Activated naive CD4-positive, alpha-beta T cell treated with anti-CD3 and anti-CD28 coated beads, Interleukin-2, amount 50 U/mL, for 72 hours (primary cell): ENCODE measurements around the gene PARP11. TPM values are rescaled to one million over a fixed set of nuclear protein-coding genes. Genes with fewer than 3 reads are reported as not detected.
"Not testable (repeated sequence)": the region's sequence is repeated elsewhere in the genome, so short reads cannot be mapped to it uniquely, and the experiment has no call there.

ENCODE experiments used
- ATAC-seq, 2 donors: fragments of 150-1000 bp; cut with Tn5 transposase; 2 replicates each; pipeline ENCODE4 v1.10.0; 2021; ENCODE audit warnings: mild to moderate bottlenecking in 2 of 2, moderate library complexity in 2 of 2
- DNase-seq, 2 donors: peaks; one replicate each; pipeline ENCODE4 v3.0.0; 2021 to 2022; ENCODE audit warnings: low spot score in 2 of 2
- H3K27ac Mint-ChIP-seq, 2 donors: one replicate each; pipeline ENCODE4 v1.8.0; 2022; ENCODE audit warnings: mild to moderate bottlenecking in 2 of 2, mixed read lengths in 2 of 2
- H3K36me3 Mint-ChIP-seq, 2 donors: one replicate each; pipeline ENCODE4 v1.8.0; 2022; ENCODE audit warnings: mixed read lengths in 2 of 2
- H3K9me3 Mint-ChIP-seq, 2 donors: one replicate each; pipeline ENCODE4 v1.8.0; 2022; ENCODE audit warnings: mixed read lengths in 2 of 2
- total RNA-seq, 2 donors: library from RNA; stranded (reverse); gene quantifications; one replicate each; pipeline ENCODE4 v1.2.3, GENCODE V29; 2022

Gene PARP11
- total RNA-seq, 2 donors from 2014 or later: 25.2 to 30.2 TPM

DNA sequence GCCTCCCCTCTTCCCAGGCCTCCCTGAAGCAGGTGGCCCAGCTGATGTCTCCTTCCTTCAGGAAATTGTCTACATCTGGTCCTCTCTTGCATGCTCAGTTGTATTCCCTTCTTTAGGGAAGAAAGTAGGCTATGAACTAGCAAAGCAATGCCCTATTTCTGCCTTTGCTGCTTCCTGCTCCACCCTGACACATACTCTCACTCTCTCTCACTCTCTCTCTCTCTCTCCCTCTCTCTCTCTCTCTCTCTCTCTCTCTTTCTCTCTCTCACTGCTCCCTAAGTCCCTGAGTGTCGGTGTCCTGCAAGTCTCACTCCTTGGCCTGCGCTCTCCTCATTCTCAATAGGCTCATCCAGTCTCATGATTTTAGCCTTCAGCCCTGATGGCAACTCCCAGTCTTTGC lies 19.4 kb upstream of the PARP11 start:
- Mint-ChIP-seq H3K9me3 (no peaks in the 10 kb centered on the region), H3K27ac (no peak overlapping the region), H3K36me3 (no peaks in the 10 kb centered on the region)
- DNase-seq: no peak
- ATAC-seq: peak in 1 of 2 donors; percentile 14

DNA sequence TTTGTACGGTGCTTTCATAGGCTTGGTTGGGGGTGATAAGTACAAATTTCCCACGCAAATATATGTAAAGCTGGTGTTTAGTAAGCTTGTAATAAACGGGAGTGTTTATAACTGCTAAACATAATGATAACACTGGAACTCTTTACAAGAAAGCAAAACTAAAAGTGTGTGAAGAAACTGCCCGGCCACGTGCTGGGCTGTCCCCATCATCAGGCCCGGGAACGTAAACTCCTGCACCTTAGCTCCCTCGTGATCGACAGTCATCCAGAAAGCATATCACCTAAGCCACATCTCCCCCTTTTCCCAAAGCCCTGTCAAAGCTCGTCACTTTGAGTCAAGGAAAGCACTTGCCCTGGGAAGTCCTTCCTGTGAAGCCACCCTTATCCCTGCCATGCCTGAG lies 18.0 kb upstream of the PARP11 start:
- DNase-seq (no peak), ATAC-seq (no peak)
- Mint-ChIP-seq H3K27ac (no peak overlapping the region), H3K36me3 (no peaks in the 10 kb centered on the region), H3K9me3 (no peaks in the 10 kb centered on the region)

DNA sequence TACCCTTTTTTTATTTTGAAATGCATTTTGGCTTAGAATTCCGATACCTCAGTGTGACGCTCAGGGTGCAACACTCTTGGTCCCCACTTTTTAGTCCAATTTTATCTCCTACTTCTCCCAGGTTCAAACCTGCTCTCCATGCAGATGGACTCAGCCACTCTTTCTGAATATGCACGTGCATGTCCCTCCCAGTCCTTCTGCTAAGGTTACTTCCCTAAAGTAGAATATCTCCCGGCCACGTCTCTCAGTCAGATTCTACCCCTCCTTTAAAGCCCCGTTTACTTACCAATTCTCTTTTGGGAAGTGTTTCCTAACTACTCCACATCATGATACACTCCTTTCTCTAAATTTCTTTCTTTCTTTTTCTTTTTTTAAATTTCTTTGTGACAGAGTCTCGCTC lies 15.5 kb upstream of the PARP11 start:
- DNase-seq: no peak
- Mint-ChIP-seq H3K27ac (no peak overlapping the region), H3K9me3 (no peaks in the 10 kb centered on the region), H3K36me3 (no peaks in the 10 kb centered on the region)
- no peak for ATAC-seq

DNA sequence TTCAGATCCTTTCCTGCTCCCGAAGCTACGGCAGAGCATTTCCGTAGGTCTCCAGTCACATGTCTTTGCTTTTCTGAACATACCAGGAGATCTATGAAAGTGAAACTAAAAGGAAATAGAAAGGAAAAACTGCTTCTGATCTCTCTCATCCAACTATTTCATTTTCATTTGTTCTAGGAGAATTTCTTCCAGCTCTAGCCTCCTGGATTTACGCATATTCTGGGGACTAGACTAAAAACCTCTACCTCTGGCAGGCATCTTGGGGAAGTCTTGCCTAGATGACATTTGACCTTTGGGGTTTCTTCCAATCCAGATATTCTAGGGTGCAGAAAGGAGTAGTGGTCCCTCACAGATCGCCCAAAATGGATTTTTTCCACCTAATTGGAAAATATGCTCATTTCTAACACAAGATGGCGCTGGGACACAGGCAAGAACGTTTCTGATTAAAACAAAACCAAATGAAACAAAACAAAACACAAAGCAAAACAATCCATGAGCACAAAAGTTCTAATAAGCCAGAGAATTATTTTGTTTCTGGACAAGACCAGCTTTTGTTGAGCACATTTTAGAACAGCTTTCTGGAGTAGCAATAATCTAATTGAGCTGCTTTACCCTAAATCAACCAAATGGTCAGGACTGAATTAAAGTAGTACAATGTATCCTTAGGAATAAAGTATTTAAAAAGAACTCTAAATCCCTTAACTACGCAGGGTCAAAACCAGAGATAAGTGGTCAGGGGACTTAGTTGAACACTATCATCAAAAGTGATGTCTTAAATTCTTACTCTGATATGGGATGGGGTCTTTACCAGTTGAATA lies 12.3 kb upstream of the PARP11 start:
- Mint-ChIP-seq H3K36me3 (no peaks in the 10 kb centered on the region), H3K9me3 (no peaks in the 10 kb centered on the region), H3K27ac (peak overlapping the region in 1 of 2 donors; percentile 48)
- DNase-seq (peak in 1 of 2 donors; percentile 30), ATAC-seq (no peak)

DNA sequence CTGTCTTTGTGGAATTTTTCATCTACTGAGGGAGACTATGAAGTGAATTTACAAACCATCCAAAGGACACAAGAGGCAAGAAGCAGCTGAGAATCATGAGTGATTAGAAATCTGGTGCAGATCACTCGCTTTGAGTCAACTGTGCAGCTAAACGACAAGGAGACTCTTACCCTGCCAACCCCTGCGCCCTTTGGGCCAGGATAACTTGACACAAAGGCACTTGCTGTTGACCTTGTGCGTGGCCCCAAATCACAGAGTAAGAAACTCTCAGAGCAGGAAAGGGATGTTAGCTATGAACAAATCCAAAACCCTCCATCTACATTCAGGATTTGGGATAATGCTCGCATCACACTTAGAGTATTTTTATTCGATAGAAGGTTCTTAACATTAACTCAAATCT lies 11.5 kb upstream of the PARP11 start:
- no peak for DNase-seq
- ATAC-seq: no peak
- Mint-ChIP-seq H3K9me3 (no peaks in the 10 kb centered on the region), H3K27ac (no peak overlapping the region), H3K36me3 (no peaks in the 10 kb centered on the region)

DNA sequence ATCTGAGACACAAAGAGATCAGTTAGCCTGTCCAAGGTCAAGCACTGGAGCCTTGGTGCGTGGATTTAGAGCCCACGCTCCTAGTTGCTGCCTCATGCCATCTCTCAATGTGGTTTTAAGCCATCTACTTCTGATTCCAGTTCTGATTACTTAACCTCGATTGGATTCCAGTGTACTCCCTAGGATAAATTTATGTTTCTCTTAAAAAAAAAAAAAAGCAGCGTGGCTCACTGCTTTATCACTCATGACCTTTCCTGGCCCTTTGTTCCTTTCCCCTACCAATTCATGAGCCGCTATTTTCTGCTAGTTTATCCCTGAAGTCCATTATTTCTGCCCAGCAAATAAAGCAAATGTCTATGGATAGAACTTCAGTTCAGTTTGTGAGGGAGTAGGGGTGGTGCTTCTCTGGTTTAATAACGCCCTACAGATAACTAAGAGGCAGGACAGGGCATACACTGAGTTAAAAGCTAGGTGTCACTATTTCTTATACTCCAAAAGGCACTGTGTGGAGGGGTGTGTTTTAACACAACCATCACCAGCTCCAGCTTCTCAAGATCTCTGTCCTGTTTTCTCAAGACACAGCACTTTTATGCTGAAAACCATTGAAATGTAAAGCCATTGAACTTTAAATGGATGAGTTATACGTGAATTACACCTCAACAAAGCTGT lies 9.8 kb upstream of the PARP11 start:
- Mint-ChIP-seq H3K9me3 (peaks cover 0 to 3% of the 10 kb centered on the region in 2 donors), H3K27ac (no peak overlapping the region), H3K36me3 (peaks cover 0 to 6% of the 10 kb centered on the region in 2 donors)
- peak; percentile 73 to 80 for ATAC-seq
- DNase-seq: no peak

DNA sequence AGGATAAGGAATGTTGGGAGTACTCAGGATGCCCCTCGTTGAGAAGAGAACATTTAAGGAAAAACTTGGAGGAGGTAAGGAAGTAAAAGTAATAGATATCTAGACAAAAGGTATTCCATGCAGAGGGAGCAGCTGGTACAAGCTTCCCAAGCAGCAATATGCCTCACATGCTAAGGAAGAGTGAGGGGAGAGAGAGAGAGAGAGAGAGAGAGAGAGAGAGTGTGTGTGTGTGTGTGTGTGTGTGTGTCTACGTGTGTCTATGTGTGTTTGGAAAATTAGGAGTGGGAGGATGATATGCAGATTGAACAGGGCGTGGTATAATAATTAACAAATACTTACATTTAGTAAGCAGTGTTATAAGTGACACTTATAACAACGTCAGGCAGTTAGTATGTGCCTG lies 9.2 kb upstream of the PARP11 start:
- no peak overlapping the region for H3K27ac Mint-ChIP-seq
- DNase-seq (no peak), ATAC-seq (no peak)
- peaks cover 0 to 6% of the 10 kb centered on the region in 2 donors for H3K36me3 Mint-ChIP-seq
- peaks cover 0 to 8% of the 10 kb centered on the region in 2 donors for H3K9me3 Mint-ChIP-seq

DNA sequence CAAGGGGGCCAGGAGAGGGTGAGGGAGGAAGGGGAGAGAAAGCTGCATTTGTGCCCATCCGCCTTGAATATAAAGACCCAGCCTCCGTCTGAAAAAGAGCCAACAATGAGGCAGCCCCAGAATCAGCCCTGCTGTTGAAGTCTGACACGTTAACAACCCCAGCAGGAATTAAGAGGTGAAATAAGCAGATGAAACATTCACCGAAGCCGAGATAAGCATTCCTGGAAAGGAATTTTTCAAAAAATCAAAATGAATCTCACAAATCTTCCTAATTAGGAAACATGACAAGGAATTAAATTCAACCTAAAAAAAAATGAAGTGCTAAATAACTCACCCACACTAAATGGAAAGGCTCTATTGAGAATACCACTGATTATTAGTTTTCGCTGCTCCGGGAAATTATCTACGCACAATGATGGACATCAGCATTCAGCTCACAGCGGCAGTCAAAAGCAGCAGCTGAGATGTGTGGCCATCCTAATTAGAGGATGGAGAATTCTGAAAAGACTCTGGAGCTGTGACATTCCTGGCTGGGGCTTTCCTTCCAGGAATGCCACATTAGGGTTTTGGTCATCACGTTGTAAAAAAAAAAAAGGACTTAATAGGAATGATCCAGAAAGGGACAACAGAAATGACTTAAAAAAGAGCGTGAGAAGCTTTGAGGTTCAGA lies 8.2 kb upstream of the PARP11 start:
- no peak overlapping the region for H3K27ac Mint-ChIP-seq
- DNase-seq (no peak), ATAC-seq (no peak)

DNA sequence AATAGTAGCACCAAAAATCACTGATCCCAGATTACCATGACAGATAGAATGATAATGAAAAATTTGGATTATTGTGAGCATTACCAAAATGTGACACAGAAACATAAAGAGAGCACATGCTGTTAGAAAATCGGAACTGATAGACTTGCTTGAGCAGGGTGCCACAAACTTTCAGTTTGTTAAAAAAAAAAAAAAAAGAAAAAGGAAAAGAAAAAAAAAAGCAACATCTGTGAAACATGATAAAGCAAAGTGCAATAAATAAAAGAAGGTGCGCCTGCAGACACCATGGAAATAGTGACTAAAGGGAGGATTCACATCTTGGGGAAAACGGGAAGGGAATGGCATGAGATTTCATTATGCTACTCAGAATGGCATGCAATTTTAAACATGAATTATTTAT lies 6.6 kb upstream of the PARP11 start:
- no peak for ATAC-seq

More for the DNA sequence above, 8.2 kb upstream of the PARP11 start:
- H3K36me3 Mint-ChIP-seq: peaks cover 0 to 6% of the 10 kb centered on the region in 2 donors
- peaks cover 0 to 8% of the 10 kb centered on the region in 2 donors for H3K9me3 Mint-ChIP-seq

DNA sequence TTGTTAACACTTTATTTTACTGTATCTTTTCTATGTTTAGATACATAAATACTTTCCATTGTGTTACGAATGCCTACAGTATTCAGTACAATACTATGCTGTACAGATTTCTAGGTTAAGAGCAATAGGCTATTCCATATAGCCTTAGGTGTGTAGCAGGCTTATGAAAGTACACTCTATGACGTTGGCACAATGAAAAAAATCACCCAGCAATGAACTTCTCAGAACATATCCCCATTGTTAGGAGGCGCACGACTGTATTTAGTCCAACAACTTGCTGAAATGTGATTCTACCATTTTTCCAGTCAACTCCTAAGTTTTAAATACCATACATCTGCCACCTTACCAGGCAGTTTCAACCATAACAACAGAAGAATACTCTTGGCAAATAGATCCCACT lies 1.8 kb downstream of the PARP11 start:
- peaks cover 10 to 38% of the 10 kb centered on the region in 2 donors for H3K36me3 Mint-ChIP-seq
- ATAC-seq (no peak), DNase-seq (no peak)
- H3K9me3 Mint-ChIP-seq: peaks cover 4 to 18% of the 10 kb centered on the region in 2 donors
- H3K27ac Mint-ChIP-seq: peak overlapping the region; percentile 95 to 99

More for the DNA sequence above, 6.6 kb upstream of the PARP11 start:
- H3K36me3 Mint-ChIP-seq: peaks cover 0 to 6% of the 10 kb centered on the region in 2 donors
- DNase-seq: no peak
- H3K27ac Mint-ChIP-seq: peak overlapping the region in 1 of 2 donors; percentile 18
- H3K9me3 Mint-ChIP-seq: peaks cover 0 to 8% of the 10 kb centered on the region in 2 donors

DNA sequence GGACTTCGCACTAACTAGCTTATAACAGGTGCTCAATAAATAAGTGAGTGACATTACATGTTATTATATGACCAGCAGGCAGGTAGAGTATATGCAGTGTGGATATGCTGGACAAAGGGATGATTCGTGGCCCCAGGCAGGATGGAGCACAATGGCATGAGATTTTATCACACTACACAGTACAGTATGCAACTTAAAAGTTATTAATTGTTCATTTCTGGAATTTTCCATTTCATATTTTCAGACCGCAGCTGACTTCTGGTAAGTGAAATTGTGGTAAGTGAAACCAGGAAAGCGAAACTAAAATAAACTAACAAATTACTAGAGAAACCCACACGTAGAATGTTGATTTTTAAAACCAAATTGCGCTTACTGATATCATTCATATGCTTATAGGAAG lies 3.3 kb downstream of the PARP11 start:
- H3K36me3 Mint-ChIP-seq: peaks cover 18 to 53% of the 10 kb centered on the region in 2 donors
- H3K9me3 Mint-ChIP-seq: peaks cover 11 to 30% of the 10 kb centered on the region in 2 donors
- DNase-seq (no peak), ATAC-seq (peak; percentile 23 to 27)
- H3K27ac Mint-ChIP-seq: peak overlapping the region; percentile 88 to 95

DNA sequence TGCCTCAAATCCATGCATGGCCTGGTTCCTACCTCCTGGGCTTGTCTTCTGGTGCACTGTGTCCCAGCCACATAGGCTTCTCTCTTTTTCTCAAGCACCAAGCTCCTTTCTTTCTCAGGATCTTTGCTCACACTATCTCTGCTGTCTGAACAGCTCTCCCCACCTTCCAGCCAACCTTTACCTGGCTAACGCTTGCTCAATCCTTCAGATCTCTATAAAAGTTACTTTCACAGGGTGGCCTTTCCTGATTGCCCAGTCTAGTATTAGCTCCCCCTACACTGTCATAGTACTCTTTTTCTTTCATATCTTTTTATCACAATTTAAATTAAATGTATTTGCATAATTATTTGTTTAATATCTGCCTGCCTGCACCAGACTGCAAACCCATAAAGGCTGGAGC lies 3.8 kb downstream of the PARP11 start:
- peaks cover 11 to 33% of the 10 kb centered on the region in 2 donors for H3K9me3 Mint-ChIP-seq
- peaks cover 18 to 57% of the 10 kb centered on the region in 2 donors for H3K36me3 Mint-ChIP-seq
- ATAC-seq (no peak), DNase-seq (no peak)
- peak overlapping the region; percentile 88 to 95 for H3K27ac Mint-ChIP-seq

DNA sequence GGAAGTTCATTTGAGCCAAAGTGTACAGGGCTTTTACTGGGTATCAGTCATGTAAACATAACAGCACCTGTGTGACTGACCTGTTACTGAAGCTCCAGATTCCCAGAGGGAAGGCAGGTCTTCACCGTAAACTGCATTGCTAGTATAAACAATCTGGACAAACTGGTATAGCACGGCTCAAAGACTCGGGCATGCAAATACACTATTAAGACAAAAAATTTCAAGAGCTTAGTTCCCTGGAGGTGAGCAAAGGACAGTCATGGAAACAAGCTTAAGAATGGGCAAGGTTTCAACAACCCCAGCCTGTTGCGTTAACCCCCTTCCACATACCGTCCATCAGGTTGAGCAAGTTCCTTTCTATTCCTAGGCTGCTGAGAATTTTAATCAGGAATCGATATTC lies 9.4 kb downstream of the PARP11 start:
- no peak for ATAC-seq
- H3K27ac Mint-ChIP-seq: no peak overlapping the region
- peaks cover 15 to 45% of the 10 kb centered on the region in 2 donors for H3K36me3 Mint-ChIP-seq

DNA sequence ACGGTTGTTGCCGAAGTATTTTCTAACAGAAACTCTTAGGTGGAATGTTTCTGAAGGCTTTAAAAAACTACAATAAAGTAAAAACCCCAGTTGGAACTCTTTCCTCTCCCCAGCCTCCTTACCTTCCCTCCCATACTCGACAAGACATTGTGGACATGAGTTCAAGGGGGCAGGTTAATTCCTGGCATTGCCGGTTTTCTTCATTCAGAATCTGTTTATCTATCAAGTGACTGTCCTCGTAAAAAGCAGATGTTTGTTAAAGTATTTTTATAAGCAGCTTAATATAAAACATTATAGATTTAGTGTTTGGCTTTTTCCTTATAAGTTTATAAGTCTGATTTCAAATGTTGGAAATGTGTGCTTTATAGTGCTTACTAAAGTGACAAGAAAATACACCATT lies 30.7 kb downstream of the PARP11 start:
- H3K9me3 Mint-ChIP-seq: peaks cover 4 to 14% of the 10 kb centered on the region in 2 donors
- ATAC-seq (no peak), DNase-seq (no peak)
- peaks cover 16 to 36% of the 10 kb centered on the region in 2 donors for H3K36me3 Mint-ChIP-seq
- H3K27ac Mint-ChIP-seq: no peak overlapping the region

More for the DNA sequence above, 9.4 kb downstream of the PARP11 start:
- H3K9me3 Mint-ChIP-seq: peaks cover 7 to 24% of the 10 kb centered on the region in 2 donors
- no peak for DNase-seq

DNA sequence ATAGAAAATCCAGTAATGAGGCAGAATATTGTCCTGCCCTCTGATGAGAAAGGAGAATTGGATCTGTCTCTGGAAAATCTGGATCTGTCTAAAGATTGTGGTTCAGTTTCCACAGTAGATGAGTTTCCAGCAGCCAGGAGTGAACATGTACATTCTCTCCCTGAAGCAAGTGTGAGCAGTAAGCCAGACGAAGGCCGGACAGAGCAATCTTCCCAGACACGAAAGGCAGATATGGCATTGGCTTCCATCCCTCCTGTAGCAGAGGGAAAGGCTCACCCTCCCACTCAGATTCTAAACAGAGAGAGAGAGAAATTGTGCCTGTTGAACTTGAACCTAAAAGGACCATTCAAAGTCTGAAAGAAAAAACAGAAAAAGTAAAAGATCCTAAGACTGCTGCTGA lies 31.4 kb downstream of the PARP11 start:
- ATAC-seq (no peak), DNase-seq (no peak)
- Mint-ChIP-seq H3K36me3 (peaks cover 11 to 33% of the 10 kb centered on the region in 2 donors), H3K9me3 (peaks cover 0 to 6% of the 10 kb centered on the region in 2 donors), H3K27ac (peak overlapping the region in 1 of 2 donors; percentile 52)

DNA sequence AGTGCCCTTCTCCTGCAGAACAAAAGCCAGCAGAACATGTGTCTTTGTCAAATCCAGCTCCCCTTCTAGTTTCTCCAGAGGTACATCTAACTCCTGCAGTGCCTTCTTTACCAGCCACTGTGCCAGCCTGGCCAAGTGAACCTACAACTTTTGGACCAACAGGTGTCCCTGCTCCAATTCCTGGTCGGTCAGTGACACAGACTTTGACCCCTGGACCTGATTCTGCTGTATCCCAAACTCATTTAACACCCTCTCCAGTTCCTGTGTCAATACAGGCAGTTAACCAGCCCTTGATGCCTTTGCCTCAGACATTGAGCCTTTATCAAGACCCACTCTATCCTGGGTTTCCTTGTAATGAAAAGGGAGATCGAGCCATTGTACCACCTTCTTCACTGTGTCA lies 32.4 kb downstream of the PARP11 start:
- ATAC-seq, H3K27ac Mint-ChIP-seq, H3K9me3 Mint-ChIP-seq, DNase-seq: not testable (repeated sequence)
- peaks cover 11 to 40% of the 10 kb centered on the region in 2 donors for H3K36me3 Mint-ChIP-seq

DNA sequence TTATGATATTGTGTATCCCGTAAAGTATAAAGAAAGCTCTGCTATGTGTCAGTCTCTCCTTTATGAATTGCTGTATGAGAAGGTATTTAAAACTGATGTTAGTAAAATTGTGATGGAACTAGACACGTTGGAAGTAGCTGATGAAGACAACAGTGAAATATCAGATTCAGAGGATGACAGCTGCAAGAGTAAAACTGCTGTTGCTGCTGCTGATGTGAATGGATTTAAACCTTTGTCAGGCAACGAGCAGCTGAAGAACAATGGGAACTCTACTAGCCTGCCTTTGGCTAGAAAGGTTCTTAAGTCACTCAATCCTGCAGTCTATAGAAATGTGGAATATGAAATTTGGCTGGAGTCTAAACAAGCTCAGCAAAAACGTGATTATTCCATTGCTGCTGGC lies 33.5 kb downstream of the PARP11 start:
- not testable (repeated sequence) for ATAC-seq, H3K27ac Mint-ChIP-seq, DNase-seq
- Mint-ChIP-seq H3K9me3 (peaks cover 0 to 11% of the 10 kb centered on the region in 2 donors), H3K36me3 (peaks cover 11 to 45% of the 10 kb centered on the region in 2 donors)
